T-helper 2 cell (primary cell): Measurements from ENCODE around the gene PRR22.

Source experiments
- DNase-seq, 5 experiments: peaks; one replicate each; pipeline versions ENCODE4 v3.0.0 to v3.0.0-alpha.2; 2012 to 2022

The PRR22 gene

DNA sequence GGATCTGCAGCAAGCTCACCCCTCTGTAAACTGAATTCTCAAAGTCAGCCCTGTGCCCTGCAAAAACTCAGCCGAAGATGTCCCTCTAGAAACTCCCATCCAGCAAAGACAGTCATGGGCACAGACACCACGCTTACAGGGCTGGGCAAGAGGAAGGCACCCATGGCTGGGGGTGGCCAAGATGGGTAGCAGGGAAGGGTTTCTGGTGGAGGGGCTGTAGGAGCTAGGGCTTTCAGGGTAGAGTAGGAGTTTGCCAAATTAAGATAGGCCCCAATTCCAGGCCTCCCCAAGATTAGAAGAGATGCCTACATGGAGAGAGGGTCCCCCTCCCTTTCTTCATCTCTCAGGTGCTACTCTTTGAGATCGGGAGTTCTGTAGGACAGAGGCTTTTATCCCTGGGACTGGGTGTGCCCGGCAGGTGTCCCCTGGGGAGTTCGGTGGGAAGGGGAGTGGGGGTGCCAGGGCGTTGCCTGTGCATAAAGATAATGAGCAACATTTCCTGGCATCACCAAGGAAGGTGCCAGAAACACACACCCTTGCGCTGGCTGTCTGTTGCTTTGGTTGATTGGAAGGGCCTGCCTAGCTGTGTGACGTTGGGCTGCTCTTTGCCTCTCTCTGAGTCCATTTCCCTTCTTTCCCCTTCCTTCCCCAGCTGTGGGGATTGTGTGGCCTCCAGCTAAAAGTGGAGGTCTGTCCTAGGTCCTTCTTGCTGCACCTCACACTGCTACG is 29.7 kb upstream of the PRR22 start:
- no peak for DNase-seq

DNA sequence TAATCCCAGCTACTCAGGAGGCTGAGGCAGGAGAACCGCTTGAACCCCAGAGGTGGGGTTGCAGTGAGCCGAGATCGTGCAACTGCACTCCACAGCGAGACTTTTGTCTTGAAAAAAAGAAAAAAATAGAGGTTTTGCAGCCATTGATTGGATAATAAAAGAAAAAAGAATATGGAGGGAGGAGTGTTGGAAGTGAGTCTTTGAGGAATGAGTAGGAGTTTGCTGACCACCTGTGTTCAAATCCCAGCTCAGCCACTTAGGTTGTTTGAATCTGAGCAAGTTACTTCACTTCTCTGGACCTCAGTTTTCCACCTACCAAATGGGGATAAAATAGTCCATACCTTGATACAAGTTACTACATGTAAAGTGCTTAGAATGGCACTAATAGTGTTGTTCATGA is 26.6 kb upstream of the PRR22 start:
- DNase-seq = no peak

DNA sequence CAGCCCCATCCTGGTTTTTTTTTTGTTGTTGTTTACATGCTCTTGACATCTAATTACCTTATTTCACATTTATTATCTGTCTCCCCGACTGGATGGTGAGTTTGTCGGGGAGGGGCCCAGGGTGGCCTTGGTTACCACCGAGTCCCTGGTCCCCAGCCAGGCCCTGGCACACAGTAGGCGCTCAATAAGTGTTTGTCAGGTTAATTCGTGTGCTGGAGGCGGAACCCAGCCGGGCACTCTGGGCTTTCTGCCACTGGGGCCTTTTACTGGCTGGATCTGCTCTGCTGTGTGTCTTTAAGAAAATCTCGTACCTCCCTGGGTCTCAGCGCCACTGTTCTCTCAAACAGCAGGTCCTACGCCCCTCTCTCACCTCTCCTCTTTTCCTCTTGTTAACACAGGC is 24.9 kb upstream of the PRR22 start:
- DNase-seq = no peak

DNA sequence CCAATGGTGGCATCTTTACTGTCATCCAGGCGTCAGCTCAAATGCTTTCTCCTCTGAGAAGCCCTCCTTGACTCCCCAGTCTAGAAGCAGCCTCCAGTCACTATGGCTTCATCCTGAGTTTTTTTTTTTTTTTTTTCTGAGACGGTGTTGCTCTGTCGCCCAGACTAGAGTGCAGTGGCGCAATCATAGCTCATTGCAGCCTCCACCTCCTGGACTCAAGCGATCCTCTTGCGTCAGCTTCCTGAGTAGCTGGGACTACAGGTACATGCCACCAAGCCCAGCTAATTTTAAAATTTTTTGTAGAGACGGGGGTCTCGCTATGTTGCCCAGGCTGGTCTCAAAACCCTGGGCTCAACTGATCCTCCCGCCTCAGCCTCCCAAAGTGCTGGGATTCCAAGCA is 24.5 kb upstream of the PRR22 start:
- DNase-seq = no peak

DNA sequence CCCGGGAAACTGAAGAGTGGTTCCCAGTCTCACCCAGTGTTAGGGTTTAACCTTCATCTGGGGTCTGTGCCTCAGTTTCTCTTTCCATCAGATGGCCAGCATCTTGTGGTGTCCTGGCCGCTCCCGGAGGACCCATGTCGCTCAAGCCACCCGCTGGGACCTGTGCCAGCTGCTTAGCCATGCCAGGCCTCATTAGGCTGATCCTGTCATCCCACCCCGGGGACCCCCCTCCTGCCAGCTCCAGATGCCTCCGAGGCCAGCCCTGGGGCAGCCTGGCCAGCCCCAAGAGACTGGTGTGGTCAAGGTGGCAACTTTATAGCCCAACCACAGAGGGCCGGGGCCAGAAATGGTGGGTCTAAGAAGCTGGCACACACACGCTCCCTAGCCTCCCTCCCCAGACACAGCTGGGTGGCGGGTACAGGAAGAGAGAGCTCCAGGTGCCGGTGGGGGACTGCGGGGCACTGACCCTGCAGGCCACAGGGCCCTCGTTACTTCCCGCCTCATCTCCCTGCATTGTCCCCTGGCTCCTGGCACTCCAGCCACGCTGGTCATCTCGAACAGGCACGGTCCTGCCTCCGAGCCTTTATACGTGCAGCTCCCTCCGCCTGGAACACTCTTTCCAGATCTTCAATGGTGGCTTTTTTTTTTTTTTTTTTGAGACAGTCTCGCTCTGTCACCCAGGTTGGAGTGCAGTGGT is 23.7 kb upstream of the PRR22 start:
- no peak for DNase-seq

DNA sequence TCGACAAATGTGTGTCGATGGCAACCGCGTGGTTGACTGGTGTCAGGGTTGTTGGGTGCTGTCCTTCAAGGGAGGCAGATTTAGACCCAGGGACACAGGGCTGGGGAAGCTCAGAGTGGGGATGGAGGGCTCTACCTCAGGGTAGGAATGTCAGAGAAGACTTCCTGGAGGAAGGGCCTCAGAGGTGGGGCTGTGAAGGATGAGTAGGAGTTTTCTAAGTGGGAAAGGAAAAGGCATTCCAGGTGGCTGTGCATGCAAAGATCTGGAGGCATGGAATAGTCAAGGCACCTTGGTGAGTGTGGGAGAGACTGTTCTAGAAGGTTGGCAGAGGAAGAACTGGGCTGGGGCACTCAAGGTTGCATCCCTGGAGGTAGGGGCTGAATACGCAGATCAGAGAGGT is 22.4 kb upstream of the PRR22 start:
- no peak for DNase-seq

DNA sequence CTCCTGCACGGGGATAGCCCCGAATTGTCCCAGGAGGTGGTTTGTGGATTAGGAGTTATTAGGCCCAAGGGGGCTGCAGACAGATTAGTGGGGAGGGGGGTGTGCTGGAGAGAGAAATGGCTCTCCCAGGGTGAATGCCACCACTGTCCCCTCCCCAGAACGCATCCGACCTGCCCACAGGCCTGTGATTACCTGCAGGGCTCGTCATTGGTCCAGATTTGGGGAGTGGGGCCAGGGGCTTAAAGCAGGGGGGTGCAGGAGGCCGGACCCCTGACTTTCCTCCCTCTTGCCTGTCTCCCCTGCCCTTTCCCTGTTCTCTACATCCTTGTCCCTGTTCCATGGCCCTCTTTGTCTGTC is 21.6 kb upstream of the PRR22 start:
- DNase-seq = no peak

DNA sequence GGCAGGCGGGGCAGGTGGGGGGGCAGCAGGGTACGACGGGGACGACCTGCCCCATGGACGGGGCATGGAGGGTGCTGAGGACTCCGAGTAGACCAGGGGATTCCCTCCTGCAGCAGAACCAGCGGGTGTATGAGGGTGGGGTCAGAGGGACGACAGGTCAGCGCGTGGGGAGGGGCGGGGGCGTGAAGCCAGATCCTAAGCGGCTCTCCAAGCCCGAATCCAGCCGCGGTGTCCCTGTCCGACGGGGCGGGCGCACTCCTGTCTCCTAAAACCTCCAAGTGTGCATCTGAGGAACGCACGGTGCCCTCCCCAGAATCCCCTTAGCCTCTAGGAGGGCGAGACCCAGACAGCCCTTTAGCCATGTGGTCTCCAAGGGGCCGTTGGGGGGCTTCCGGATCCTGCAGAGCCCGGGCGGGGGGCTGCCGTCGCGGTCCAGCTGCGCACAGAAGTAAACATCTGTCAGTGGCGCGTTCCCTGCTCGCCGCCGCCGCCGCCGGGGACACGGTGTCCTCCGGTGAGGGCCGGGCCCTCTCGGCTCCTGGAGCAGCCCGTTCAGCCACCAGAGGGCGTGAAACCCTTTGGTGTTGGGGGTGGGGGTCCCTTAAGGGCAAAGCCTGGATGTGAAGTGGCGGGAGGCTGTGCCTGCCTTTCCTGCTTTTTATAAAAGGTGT is 21.1 kb upstream of the PRR22 start:
- DNase-seq = peak in 4 of 5 experiments; percentile 29 to 57 (median 46)

DNA sequence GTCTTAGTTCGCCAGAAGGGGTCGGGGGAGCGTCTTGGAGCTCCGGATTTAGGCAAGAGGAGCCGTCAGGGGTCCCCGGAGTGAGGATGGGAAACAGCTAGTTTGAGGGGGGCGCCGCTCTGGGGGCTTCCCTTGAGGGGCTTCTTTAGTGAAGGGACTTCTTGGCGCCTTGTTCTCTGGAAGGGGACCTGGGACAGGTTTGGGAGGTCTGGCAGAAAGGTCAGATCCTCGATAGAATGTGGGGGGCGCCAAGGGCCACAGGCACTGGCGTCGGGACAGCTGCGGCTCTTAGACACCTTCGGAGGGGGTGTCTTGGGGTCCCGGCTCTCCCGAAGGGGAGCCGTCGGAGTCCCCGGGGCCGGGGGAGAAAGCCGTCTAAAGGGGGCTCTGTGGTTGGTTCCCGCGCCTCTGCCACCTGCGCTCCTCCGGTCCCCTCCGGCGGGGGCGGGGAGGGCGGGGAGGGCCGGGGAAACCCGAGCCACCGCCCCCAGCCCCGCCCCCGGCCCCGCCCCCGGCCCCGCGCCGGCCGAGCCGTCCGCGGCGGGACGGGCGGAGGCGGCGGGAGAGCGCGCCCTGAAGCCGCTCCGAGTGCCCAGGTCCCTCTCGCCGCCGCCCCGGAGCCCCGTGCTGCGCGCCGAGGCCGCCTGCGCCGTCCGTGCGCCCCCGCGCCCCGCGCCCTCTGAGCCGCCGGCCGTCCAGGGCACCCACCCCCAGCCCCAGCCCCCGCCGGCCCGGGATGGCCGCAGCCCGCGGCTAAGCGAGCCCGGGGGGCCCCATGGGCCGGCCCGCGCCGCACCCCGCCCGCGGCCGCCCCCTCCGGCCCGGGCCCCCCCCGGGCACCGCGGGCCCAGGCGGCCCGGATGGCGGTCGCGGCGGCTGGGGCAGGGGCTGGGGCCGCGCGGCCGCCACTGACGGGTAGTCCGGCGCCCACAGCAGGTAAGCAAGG is 20.2 kb upstream of the PRR22 start, which contains the start of gene NRTN:
Gene NRTN (plus strand): TSS at position 552 of the 946 bp plus-strand sequence. CDS start 19,099 bp downstream, outside the sequence.
- peak in 3 of 5 experiments; percentile 34 to 51 (median 45) for DNase-seq

DNA sequence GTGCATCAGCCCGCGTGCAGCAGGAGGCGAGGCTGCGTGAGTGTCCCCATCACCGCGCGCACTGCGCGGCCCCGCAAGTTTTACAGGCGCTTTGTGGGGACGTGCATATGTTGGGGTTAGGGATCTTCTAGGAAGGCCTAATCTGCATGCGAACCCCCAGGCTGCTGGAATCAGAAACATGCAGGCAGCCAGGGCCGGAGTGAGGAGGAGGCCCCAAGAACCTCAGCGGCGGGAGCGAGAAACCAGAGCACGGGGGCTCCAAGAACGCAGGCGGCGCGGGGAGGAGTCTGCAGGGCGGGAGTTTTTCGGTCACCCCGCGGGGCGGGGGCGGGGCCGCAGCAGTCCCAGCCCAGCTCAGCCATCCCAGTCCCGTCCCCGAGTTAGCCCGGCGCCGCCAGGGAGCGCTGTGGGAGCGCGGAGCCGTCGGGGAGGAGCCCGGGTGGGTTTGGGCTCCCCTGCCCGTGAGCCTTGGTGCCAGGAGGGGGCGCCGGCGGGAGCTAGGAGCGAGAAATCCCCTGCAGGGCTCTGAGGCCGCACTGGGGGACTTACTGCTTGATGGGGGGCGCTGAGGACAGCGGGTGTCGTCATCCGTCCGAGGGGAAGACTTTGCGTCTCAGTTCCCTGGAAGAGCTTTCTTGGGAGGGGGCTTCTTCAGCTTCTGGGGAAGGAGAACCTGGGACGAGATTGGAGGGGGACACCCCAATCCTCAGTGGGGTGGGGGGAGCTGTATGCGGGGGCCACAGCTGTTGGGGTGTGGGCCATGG is 19.4 kb upstream of the PRR22 start:
- DNase-seq = peak; percentile 83 to 91 (median 88)

DNA sequence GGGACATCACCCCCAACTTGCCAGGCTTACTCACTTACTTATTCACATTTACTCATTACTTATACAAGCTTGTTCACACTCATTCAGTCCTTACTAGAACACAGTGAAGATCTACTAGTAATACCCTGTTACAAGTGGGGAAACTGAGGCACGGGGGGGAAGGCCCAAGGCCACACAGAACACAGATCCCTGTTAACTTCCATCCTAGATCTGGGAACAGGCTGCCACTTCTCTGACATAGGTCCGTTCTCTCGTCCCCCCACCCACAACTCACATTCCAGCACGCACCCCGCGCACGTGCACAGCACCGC is 18.9 kb upstream of the PRR22 start:
- no peak for DNase-seq

DNA sequence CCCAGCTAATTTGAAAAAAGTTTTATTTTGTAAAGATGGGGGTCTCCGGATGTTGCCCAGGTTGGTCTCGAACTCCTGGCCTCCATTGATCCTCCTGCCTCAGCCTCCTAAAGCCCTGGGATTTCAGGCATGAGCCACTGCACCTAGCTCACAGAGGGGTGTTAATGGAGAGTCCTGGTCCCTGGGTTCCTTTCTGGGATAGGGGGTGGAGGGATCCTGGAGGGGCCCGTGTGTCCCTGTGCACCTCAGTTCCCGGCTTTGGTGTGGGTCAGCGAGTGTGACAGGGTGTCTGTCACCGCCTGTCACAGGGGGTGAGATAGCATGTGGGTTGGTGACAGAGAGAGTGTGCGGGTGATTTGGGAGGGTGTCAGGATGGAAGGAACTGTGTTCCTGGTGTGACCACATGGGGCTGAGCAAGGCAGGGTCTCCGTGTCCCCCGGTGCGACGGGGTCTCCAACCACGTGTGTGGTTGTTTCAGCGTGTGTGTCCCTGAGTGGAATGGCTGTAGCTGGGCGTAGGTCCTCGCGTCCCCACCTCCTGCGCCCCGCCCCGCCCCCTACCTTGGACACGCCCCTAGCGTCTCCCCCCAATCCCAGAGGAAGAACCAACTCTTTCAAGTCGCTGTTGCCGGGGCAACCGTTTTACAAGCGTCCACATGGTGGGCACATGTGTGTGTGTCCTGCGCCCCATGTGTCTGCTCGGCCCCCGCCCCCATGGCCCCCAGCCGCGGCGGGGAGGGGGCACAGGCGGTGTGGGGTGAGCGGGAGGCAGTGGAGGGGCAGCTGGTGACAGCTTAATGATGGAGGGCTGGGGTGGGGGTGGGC is 17.5 kb upstream of the PRR22 start:
- DNase-seq = no peak

DNA sequence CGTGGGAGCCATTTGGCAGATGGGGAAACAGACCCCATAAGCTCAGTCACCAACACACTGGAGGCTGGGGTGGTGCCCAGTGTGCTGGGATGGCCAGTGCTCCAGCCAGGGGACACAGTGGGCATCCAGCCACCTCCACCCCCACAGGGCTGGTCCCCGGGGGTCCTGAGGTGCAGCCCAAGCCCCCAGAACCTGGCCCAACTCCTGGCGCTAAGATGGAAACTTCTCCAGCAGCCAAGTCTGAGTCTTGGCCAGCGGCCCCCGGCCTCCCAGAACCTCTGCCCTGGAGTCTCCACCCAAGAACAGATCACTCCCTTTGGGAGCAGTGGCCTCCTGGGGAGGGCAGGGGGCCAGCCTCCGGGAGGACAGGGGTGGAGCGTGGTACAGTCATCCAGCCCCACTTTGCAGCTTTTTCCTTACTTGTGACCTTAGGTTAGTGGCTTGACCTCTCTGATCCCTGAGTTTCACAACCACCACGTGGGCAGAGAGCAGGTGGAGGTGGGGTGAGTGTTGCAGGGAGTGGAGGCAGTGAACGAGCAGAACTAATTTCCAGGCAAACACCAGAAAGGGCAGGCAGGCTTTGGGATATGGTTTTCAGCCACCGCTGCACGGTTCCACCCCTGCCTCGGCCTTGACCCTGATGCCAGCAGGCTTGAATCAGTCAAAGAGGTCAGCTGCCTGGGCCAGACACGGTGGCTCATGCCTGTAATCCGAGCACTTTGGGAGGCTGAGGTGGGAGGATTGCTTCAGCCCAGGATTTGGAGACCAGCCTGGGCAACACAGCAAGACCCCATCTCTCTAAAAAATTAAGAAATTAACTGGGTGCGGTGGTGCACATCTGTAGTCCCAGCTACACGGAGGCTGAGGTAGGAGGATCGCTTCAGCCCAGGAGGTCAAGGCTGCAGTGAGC is 16.1 kb upstream of the PRR22 start:
- no peak for DNase-seq

DNA sequence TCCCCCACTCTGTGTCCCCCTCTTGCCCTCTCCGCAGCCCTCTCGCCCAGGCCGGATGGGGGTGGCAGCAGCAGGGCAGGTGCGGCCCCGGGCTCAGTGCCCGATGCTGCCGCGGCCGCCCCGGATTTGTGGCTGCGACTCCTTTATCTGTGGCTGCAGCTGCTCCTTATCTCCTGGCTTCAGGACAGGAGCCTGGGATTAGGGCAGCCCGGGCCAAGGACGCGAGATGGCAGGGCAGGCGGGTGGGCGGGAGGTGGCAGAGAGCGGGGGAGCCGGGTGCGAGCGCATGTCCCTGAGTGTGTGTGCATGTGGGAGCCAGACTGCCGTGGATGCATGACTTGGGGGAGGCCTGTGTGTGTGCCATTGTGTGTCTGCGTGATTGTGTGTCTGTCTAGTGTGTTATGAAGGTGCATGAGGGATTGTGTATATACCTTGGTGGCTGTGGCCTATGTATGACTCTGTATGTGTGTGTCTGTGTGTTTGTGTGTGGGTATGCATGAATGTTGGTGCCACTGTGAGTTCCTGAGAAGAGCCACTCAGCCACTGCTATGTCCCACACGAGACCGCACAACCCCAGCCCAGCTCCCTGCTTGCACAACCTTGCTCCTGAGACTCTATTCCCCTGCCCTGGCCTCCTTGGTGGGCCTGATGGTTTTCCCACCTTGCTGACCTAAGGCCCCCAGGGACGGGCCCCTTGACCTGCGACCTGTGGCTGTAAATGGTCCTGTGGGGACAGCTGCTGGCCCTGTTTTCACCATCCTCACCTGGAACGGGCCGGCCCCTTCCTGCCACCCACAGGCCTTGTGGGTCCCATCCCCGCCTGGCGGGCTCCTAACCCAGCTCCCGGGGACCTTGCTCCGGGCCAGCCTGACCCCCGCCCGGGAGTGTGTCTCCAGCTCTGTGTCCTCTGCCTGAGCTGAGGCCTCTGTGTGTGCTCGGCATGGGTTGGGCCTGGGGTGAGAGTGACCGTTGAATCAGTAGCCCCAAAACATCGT is 15.0 kb upstream of the PRR22 start:
- no peak for DNase-seq

DNA sequence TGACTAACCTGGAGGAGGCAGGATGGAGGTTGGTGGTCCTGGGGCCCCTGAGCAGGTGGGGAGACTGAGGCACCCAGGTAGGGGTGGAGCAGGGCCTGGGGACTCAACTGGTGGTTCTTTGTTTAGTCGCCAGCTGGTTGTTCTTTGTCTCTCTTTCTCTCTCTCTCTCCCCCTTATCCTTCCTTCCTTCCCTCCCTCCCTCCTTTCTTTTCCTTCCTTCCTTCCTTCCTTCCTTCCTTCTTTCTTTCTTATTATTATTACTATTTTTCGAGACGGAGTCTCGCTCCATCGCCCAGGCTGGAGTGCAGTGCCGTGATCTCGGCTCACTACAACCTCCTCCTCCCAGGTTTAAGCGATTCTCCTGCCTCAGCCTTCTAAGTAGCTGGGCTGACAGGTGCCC is 13.7 kb upstream of the PRR22 start:
- no peak for DNase-seq

DNA sequence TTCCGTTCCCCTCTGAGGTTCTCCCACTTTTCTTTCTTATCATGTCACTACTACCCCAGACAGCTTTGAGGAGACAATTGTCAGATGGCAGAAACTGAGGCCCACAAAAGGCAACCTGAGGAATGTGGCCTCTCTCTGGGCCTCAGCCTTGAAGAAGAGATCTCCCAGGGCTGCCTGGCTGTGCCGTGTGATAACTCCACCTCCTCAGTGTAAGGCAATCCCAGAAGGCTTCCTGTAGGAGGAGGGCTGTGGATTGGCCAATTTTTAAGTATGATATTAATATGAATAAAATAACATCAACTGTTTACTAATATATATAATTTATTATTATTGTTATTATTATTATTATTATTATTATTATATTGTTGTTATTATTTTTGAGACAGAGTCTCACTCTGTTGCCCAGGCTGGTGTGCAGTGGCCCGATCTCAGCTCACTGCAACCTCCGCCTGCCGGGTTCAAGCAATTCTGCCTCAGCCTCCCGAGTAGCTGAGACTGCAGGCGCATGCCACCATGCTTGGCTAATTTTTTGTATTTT is 10.9 kb upstream of the PRR22 start:
- DNase-seq = no peak

DNA sequence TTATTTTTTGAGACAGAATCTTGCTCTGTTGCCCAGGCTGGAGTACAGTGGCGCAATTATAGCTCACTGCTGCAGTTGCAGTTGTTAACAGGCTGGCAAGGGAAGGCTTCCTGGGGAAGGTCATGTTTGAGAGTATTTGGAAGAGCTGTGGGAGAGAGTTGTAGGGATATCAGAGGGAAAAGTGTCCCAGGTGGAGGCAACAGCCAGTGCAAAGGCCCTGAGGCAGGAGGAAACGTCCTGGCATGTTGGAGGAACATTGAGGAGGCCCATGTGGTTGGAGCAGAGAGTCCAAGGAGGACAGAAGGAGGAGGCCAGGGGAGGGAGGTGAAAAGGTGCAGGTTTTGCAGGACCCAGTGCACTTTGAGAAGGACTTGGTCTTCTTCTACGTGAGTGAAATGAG is 8.6 kb upstream of the PRR22 start:
- DNase-seq = no peak

DNA sequence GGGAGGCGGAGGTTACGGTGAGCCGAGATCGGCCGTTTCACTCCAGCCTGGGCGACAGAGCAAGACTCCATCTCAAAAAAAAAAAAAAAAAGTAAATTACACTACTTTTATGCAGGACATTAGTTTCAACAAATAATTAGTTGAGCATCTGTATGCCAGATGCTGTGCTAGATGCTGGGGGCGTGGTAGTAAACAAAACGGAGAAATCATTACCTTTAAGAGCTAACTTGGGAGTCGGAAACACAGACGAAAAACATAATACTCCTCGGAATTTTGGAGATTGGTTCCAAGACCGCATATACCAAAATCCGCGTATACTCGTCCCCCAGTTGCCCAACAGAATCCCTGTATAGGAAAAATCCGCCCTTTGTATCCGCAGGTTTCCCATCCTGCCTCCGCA is 7.7 kb upstream of the PRR22 start:
- DNase-seq = no peak
